ENCODE results near the gene POLR3G. TPM values are rescaled to one million over a fixed set of nuclear protein-coding genes. Genes with fewer than 3 reads are reported as not detected.

Gene POLR3G
- total and polyA plus RNA-seq, 2 of the 13 experiments (the other 11 are each of a cell fraction or from before 2014, with no cell fraction given) = 1.2 to 7.3 TPM

DNA sequence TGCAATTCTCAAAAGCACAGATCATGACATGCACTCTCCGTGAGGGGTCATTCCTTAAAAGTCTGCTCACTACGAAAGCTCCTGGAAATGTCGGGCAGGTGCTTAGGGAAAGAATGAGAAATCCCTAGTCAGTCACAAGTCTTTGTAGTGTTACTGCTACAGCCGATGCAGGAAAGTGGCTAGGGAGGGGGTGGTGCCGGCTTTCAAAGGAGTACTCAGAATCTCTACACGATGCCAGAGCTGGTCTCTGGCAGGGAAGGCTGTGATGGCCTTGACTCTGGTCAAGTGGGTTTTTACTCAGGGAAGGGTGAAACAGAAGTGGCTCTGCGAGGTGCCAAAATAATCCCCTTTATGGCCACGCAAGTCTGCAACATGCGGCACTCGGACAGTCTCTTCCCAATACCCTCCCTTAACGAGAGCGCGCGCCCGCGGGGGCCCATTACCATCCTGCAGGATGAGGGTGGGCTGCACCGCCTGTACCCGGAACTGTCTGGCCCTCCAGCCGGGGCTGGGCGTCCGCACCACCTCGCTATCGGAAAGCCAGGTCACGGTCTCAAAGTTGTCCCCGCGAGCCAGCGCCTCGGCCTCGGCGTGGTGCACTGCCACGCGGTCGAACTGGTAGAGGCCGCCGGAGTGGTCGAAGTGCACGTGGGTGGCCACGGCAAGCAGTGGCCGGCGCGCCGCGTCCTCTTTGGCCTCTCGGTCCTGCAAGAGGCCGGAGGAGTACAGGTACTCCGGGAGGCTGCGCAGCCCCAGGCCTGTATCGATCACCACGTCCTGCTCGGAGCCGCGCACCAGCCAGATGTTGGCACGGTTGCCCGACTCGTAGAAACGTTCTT lies 1.0 kb upstream of the POLR3G start (continued):
- TF ChIP-seq, protein P1, sequence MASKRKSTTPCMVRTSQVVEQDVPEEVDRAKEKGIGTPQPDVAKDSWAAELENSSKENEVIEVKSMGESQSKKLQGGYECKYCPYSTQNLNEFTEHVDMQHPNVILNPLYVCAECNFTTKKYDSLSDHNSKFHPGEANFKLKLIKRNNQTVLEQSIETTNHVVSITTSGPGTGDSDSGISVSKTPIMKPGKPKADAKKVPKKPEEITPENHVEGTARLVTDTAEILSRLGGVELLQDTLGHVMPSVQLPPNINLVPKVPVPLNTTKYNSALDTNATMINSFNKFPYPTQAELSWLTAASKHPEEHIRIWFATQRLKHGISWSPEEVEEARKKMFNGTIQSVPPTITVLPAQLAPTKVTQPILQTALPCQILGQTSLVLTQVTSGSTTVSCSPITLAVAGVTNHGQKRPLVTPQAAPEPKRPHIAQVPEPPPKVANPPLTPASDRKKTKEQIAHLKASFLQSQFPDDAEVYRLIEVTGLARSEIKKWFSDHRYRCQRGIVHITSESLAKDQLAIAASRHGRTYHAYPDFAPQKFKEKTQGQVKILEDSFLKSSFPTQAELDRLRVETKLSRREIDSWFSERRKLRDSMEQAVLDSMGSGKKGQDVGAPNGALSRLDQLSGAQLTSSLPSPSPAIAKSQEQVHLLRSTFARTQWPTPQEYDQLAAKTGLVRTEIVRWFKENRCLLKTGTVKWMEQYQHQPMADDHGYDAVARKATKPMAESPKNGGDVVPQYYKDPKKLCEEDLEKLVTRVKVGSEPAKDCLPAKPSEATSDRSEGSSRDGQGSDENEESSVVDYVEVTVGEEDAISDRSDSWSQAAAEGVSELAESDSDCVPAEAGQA (IDR thresholded peaks at IDR 0.05; ENCODE audit: low read depth) = no peak
- TF ChIP-seq, protein P1 (CRISPR knock-in tag; IDR thresholded peaks at IDR 0.05; ENCODE audit: borderline replicate concordance) = peak; percentile 59; the same call in 1 of the 2 replicates
- no peak for TF ChIP-seq ZNF660 (CRISPR knock-in tag; IDR thresholded peaks at IDR 0.05; ENCODE audit: borderline replicate concordance, low read depth)
- TF ChIP-seq, protein P2, sequence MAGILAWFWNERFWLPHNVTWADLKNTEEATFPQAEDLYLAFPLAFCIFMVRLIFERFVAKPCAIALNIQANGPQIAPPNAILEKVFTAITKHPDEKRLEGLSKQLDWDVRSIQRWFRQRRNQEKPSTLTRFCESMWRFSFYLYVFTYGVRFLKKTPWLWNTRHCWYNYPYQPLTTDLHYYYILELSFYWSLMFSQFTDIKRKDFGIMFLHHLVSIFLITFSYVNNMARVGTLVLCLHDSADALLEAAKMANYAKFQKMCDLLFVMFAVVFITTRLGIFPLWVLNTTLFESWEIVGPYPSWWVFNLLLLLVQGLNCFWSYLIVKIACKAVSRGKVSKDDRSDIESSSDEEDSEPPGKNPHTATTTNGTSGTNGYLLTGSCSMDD (CRISPR knock-in tag; IDR thresholded peaks at IDR 0.05) = peak; percentile 85; the same call in 1 of the 2 replicates
- TF ChIP-seq, protein P3, sequence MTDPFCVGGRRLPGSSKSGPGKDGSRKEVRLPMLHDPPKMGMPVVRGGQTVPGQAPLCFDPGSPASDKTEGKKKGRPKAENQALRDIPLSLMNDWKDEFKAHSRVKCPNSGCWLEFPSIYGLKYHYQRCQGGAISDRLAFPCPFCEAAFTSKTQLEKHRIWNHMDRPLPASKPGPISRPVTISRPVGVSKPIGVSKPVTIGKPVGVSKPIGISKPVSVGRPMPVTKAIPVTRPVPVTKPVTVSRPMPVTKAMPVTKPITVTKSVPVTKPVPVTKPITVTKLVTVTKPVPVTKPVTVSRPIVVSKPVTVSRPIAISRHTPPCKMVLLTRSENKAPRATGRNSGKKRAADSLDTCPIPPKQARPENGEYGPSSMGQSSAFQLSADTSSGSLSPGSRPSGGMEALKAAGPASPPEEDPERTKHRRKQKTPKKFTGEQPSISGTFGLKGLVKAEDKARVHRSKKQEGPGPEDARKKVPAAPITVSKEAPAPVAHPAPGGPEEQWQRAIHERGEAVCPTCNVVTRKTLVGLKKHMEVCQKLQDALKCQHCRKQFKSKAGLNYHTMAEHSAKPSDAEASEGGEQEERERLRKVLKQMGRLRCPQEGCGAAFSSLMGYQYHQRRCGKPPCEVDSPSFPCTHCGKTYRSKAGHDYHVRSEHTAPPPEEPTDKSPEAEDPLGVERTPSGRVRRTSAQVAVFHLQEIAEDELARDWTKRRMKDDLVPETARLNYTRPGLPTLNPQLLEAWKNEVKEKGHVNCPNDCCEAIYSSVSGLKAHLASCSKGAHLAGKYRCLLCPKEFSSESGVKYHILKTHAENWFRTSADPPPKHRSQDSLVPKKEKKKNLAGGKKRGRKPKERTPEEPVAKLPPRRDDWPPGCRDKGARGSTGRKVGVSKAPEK (CRISPR knock-in tag; IDR thresholded peaks at IDR 0.05; ENCODE audit: borderline replicate concordance) = no peak
- TF ChIP-seq, protein P4, sequence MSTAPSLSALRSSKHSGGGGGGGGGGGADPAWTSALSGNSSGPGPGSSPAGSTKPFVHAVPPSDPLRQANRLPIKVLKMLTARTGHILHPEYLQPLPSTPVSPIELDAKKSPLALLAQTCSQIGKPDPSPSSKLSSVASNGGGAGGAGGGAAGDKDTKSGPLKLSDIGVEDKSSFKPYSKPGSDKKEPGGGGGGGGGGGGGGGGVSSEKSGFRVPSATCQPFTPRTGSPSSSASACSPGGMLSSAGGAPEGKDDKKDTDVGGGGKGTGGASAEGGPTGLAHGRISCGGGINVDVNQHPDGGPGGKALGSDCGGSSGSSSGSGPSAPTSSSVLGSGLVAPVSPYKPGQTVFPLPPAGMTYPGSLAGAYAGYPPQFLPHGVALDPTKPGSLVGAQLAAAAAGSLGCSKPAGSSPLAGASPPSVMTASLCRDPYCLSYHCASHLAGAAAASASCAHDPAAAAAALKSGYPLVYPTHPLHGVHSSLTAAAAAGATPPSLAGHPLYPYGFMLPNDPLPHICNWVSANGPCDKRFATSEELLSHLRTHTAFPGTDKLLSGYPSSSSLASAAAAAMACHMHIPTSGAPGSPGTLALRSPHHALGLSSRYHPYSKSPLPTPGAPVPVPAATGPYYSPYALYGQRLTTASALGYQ (CRISPR knock-in tag; IDR thresholded peaks at IDR 0.05) = 0 out of 2 replicates have a peak, but pooled peaks have one; percentile 15
- TF ChIP-seq ZNF484 (CRISPR knock-in tag; IDR thresholded peaks at IDR 0.05; ENCODE audit: borderline replicate concordance, low read depth) = 0 out of 2 replicates have a peak, but pooled peaks have one; percentile 16
- peak; percentile 10; the same call in 1 of the 2 replicates for TF ChIP-seq ZNF567 (CRISPR knock-in tag; IDR thresholded peaks at IDR 0.05; ENCODE audit: borderline replicate concordance)
- TF ChIP-seq ZNF530 (CRISPR knock-in tag; IDR thresholded peaks at IDR 0.05; ENCODE audit: low read depth) = 0 out of 2 replicates have a peak, but pooled peaks have one; percentile 10
- TF ChIP-seq NONO (IDR thresholded peaks at IDR 0.05) = no peak
- TF ChIP-seq NONO (CRISPR knock-in tag; conservative IDR thresholded peaks at IDR 0.05) = 0 out of 2 replicates have a peak, but pooled peaks have one; percentile 11
- TF ChIP-seq, protein P5, sequence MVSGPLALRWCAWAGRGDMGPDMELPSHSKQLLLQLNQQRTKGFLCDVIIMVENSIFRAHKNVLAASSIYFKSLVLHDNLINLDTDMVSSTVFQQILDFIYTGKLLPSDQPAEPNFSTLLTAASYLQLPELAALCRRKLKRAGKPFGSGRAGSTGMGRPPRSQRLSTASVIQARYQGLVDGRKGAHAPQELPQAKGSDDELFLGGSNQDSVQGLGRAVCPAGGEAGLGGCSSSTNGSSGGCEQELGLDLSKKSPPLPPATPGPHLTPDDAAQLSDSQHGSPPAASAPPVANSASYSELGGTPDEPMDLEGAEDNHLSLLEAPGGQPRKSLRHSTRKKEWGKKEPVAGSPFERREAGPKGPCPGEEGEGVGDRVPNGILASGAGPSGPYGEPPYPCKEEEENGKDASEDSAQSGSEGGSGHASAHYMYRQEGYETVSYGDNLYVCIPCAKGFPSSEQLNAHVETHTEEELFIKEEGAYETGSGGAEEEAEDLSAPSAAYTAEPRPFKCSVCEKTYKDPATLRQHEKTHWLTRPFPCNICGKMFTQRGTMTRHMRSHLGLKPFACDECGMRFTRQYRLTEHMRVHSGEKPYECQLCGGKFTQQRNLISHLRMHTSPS (CRISPR knock-in tag; IDR thresholded peaks at IDR 0.05; ENCODE audit: low read depth) = peak; percentile 75
- peak; percentile 13; the same call in 1 of the 2 replicates for TF ChIP-seq ZNF776 (CRISPR knock-in tag; IDR thresholded peaks at IDR 0.05)

All from HepG2 (cell line).